Measurements from ENCODE around the gene RAB3GAP1.

- TF ChIP-seq, protein P1, sequence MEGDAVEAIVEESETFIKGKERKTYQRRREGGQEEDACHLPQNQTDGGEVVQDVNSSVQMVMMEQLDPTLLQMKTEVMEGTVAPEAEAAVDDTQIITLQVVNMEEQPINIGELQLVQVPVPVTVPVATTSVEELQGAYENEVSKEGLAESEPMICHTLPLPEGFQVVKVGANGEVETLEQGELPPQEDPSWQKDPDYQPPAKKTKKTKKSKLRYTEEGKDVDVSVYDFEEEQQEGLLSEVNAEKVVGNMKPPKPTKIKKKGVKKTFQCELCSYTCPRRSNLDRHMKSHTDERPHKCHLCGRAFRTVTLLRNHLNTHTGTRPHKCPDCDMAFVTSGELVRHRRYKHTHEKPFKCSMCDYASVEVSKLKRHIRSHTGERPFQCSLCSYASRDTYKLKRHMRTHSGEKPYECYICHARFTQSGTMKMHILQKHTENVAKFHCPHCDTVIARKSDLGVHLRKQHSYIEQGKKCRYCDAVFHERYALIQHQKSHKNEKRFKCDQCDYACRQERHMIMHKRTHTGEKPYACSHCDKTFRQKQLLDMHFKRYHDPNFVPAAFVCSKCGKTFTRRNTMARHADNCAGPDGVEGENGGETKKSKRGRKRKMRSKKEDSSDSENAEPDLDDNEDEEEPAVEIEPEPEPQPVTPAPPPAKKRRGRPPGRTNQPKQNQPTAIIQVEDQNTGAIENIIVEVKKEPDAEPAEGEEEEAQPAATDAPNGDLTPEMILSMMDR (conservative IDR thresholded peaks at IDR 0.05) = no peak
- no peak for TF ChIP-seq EZH2 (IDR thresholded peaks at IDR 0.05; ENCODE audit: low read depth)
Measured at GRCh38 chr2:135047300-135047699, 4.8 kb upstream of the RAB3GAP1 start, which contains the start of gene MAP3K19.
